ENCODE measurements around the gene SLC17A9.
A peak's percentile ranks its signal among the peaks of the same experiment; 100 is the strongest.
"Not testable (repeated sequence)": the region's sequence is repeated elsewhere in the genome, so short reads cannot be mapped to it uniquely, and the experiment has no call there.

The SLC17A9 gene

DNA sequence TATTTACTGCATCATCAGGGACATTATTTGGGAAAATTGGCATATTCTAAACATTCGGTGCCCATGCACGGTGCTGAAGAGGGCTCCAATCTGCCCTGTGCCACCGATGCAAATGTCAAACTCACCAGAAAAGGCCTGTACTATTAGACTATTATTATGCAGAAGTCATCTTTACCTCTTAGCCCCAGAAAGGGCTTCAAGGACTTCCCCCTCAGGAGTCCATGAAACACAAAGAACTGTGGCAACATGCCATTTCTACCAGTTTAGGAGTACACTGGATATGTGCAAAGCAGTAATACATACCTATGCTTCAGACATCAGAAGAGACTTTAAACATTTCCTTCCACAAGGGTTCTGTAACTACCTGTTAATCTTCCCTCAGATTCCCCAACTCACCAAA, 34.8 kb upstream of the SLC17A9 start:
- DNase-seq (ENCODE audit: low read depth, low spot score) = no peak
- Histone ChIP-seq H3K27ac (no peak overlapping the region), H3K4me3 (no peak overlapping the region), H3K36me3 (ENCODE audit: insufficient read depth, low read length) (peaks cover 10% of the 10 kb centered on the region), H3K9ac (ENCODE audit: insufficient read length) (no peak overlapping the region), H3K9me3 (ENCODE audit: low read depth, low read length) (no peaks in the 10 kb centered on the region)
- TF ChIP-seq EZH2 (IDR thresholded peaks at IDR 0.05) = no peak
- TF ChIP-seq FOXP2 (optimal IDR thresholded peaks at IDR 0.05; ENCODE audit: control extremely low read depth, extremely low read length, insufficient read depth) = no peak

DNA sequence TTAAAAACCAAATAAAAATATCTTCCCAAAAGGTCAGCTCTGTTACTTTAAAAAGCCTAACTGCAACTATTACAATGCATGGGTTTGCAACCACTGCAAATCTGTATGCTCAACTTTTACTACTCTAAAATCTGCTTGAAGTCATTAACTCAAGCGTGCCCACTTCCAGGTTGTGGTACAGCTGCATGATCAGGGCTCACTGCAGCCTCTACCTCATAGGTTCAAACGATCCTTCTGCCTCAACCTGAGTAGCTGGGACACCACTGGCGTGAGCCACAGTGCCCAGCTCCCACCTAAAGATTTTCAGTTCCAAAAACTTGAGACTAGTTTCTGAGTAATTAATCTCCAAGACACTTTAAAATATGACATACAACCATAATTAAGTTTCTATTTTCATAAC, 34.4 kb upstream of the SLC17A9 start:
- H3K9me3 ChIP-seq (ENCODE audit: low read depth, low read length) = no peaks in the 10 kb centered on the region
- H3K9ac ChIP-seq (ENCODE audit: insufficient read length) = peak overlapping the region; percentile 14
- peaks cover 6% of the 10 kb centered on the region for H3K36me3 ChIP-seq (ENCODE audit: insufficient read depth, low read length)
- no peak overlapping the region for H3K27ac ChIP-seq
- H3K4me3 ChIP-seq = no peak overlapping the region
- no peak for DNase-seq (ENCODE audit: low read depth, low spot score)
- no peak for TF ChIP-seq POLR2AphosphoS5 (IDR thresholded peaks at IDR 0.05; ENCODE audit: borderline replicate concordance, low read depth, low read length)
- TF ChIP-seq EZH2 (IDR thresholded peaks at IDR 0.05) = no peak
- TF ChIP-seq FOXP2 (optimal IDR thresholded peaks at IDR 0.05; ENCODE audit: control extremely low read depth, extremely low read length, insufficient read depth) = no peak

- H3K27ac ChIP-seq = no peak overlapping the region
- no peak for DNase-seq (ENCODE audit: low read depth, low spot score)
- H3K9me3 ChIP-seq (ENCODE audit: low read depth, low read length) = no peaks in the 10 kb centered on the region
- no peak overlapping the region for H3K9ac ChIP-seq (ENCODE audit: insufficient read length)
- no peaks in the 10 kb centered on the region for H3K36me3 ChIP-seq (ENCODE audit: insufficient read depth, low read length)
- H3K4me3 ChIP-seq = no peak overlapping the region
- TF ChIP-seq EZH2 (IDR thresholded peaks at IDR 0.05) (no peak), FOXP2 (optimal IDR thresholded peaks at IDR 0.05; ENCODE audit: control extremely low read depth, extremely low read length, insufficient read depth) (no peak), POLR2AphosphoS5 (IDR thresholded peaks at IDR 0.05; ENCODE audit: borderline replicate concordance, low read depth, low read length) (no peak)
Observed at GRCh38 chr20:62918831-62919230, 33.7 kb upstream of the SLC17A9 start.

DNA sequence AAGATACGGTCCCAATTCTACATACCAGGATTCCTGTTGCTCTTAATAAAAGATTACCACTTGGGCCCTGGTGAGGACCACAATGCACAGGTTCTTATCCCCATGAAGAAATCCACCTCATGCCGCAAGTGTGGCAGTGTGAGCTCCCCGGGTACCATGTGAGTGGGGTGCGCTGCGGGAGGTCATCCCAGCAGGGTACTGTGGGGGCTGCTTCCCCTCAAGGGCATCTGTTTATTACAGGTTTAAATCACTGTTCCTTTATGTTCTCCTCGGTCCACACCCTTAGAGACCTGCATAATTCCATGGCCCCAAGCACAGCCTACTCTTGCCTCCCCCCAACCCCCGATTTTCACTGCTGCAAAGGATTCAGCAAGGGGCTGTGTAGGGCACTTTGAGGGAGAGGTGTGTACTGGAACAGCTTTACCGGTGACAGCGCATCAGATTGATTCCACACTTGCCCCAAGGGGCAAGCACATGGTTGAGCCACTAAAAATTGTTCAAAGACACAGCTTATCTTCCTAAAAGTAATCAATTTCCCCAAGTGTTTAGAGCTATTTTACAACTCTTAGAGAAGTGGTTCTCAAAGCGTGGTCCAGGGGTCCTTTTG, 32.4 kb upstream of the SLC17A9 start:
- H3K4me3 ChIP-seq = peak overlapping the region; percentile 33
- no peak overlapping the region for H3K27ac ChIP-seq
- H3K9ac ChIP-seq (ENCODE audit: insufficient read length) = no peak overlapping the region

DNA sequence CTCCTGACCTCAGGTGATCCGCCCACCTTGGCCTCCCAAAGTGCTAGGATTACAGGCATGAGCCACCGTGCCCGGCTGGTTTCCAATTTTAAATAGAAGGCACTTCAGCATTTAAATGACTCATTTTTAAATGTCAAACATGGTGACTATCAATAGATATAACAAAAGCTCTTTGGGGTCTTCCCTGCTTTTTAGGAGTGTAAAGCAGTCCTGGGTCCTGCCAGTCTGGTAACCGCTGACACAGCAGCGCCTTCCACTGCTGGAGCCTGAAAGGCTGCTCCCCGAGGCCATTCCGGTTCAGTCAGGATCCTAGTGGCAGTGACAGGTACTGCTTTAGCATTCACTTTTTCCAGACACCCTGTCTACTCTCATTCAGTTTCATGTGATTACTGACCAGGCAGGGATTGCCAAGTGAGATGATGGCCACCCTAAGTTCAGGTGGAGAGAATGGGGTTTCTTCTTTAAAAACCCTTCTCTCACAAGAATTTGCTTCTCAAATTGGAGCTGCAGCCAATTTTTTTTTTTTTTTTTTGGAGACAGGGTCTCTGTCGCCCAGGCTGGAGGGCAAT, 31.3 kb upstream of the SLC17A9 start:
- peak; percentile 32 for DNase-seq (ENCODE audit: low read depth, low spot score)

More for the DNA sequence above, 32.4 kb upstream of the SLC17A9 start:
- H3K9me3 ChIP-seq (ENCODE audit: low read depth, low read length) = no peaks in the 10 kb centered on the region
- DNase-seq (ENCODE audit: low read depth, low spot score) = no peak
- no peak for TF ChIP-seq EZH2 (IDR thresholded peaks at IDR 0.05)
- no peak for TF ChIP-seq FOXP2 (optimal IDR thresholded peaks at IDR 0.05; ENCODE audit: control extremely low read depth, extremely low read length, insufficient read depth)
- no peaks in the 10 kb centered on the region for H3K36me3 ChIP-seq (ENCODE audit: insufficient read depth, low read length)

GRCh38 chr20:62922451-62922921, 30.0 kb upstream of the SLC17A9 start:
- Histone ChIP-seq H3K36me3 (ENCODE audit: insufficient read depth, low read length) (no peaks in the 10 kb centered on the region), H3K9ac (ENCODE audit: insufficient read length) (no peak overlapping the region), H3K4me3 (no peak overlapping the region), H3K9me3 (ENCODE audit: low read depth, low read length) (no peaks in the 10 kb centered on the region), H3K27ac (no peak overlapping the region)
- no peak for DNase-seq (ENCODE audit: low read depth, low spot score)
- no peak for TF ChIP-seq POLR2AphosphoS5 (IDR thresholded peaks at IDR 0.05; ENCODE audit: borderline replicate concordance, low read depth, low read length)
- TF ChIP-seq EZH2 (IDR thresholded peaks at IDR 0.05) = no peak
- no peak for TF ChIP-seq FOXP2 (optimal IDR thresholded peaks at IDR 0.05; ENCODE audit: control extremely low read depth, extremely low read length, insufficient read depth)

More for the DNA sequence above, 31.3 kb upstream of the SLC17A9 start:
- no peaks in the 10 kb centered on the region for H3K9me3 ChIP-seq (ENCODE audit: low read depth, low read length)
- peak; percentile 26; the same call in 1 of the 2 replicates for TF ChIP-seq POLR2AphosphoS5 (IDR thresholded peaks at IDR 0.05; ENCODE audit: borderline replicate concordance, low read depth, low read length)
- no peak for TF ChIP-seq EZH2 (IDR thresholded peaks at IDR 0.05)
- H3K4me3 ChIP-seq = peak overlapping the region; percentile 35
- no peak overlapping the region for H3K9ac ChIP-seq (ENCODE audit: insufficient read length)
- H3K27ac ChIP-seq = 0 out of 2 replicates have a peak overlapping the region, but pooled peaks have one; percentile 16
- no peaks in the 10 kb centered on the region for H3K36me3 ChIP-seq (ENCODE audit: insufficient read depth, low read length)

DNA sequence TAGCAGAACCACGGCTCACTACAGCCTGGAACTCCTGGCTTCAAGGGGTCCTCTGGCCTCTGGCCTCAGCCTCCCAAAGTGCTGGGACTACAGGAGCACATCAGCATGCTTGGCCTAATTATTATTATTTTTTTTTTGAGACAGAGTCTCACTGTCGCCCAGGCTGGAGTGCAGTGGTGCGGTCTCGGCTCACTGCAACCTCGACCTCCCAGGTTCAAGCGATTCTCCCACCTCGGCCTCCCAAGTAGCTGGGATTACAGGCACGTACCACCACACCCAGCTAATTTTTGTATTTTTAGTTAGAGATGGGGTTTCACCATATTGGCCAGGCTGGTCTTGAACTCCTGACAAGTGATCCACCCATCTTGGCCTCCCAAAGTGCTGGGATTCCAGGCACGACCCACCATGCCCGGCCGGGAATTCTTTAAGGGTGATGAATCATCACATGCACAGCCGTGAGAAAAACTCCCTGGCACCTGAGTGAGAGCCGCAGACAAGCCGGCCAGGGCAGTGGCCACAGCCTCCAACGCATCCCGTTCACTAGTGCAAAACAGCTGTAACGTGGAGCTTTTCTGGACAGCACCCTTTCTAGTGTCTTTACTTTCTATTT, 29.3 kb upstream of the SLC17A9 start:
- H3K9ac ChIP-seq (ENCODE audit: insufficient read length); H3K36me3 ChIP-seq (ENCODE audit: insufficient read depth, low read length): not testable (repeated sequence)
- 0 out of 2 replicates have a peak overlapping the region, but pooled peaks have one; percentile 0 for H3K27ac ChIP-seq

GRCh38 chr20:62923669-62924441, 28.7 kb upstream of the SLC17A9 start:
- TF ChIP-seq POLR2AphosphoS5 (IDR thresholded peaks at IDR 0.05; ENCODE audit: borderline replicate concordance, low read depth, low read length) = no peak
- TF ChIP-seq EZH2 (IDR thresholded peaks at IDR 0.05) = no peak
- no peak for TF ChIP-seq FOXP2 (optimal IDR thresholded peaks at IDR 0.05; ENCODE audit: control extremely low read depth, extremely low read length, insufficient read depth)
- H3K36me3 ChIP-seq (ENCODE audit: insufficient read depth, low read length) = no peaks in the 10 kb centered on the region
- H3K9me3 ChIP-seq (ENCODE audit: low read depth, low read length) = no peaks in the 10 kb centered on the region
- peak overlapping the region; percentile 91 for H3K4me3 ChIP-seq
- H3K27ac ChIP-seq = 0 out of 2 replicates have a peak overlapping the region, but pooled peaks have one; percentile 1
- H3K9ac ChIP-seq (ENCODE audit: insufficient read length) = peak overlapping the region; percentile 98
- DNase-seq (ENCODE audit: low read depth, low spot score) = no peak

More for the DNA sequence above, 29.3 kb upstream of the SLC17A9 start:
- H3K4me3 ChIP-seq = peak overlapping the region; percentile 91; the same call in 1 of the 2 replicates
- not testable (repeated sequence) for DNase-seq (ENCODE audit: low read depth, low spot score); H3K9me3 ChIP-seq (ENCODE audit: low read depth, low read length)

Data from SK-N-MC (cell line).